IMR-90 (cell line): ENCODE results near the gene ITPKC. TPM values are rescaled to one million over a fixed set of nuclear protein-coding genes. Genes with fewer than 3 reads are reported as not detected.

ENCODE experiments used
- ATAC-seq: fragments of 200-7000 bp; cut with Tn5 transposase; 2 replicates; pipeline ENCODE4 v1.9.1; 2020; ENCODE audit warnings: low read depth, mild to moderate bottlenecking, moderate library complexity
- BruUV-seq: library from RNA; stranded (reverse); fragments of 400-500 nt; replicated peaks from 2 replicates; lab custom pipeline; 2021; lab: Mats Ljungman, UMichigan
- CTCF ChIA-PET: fragments of 300-600 bp; formaldehyde crosslinking; extraction: SDS; loops from one replicate; lab custom pipeline; 2021; ENCODE audit warnings: antibody characterized with exemption; lab: Yijun Ruan, JAX
- POLR2A ChIA-PET: fragments of 300-600 bp; sonication (Branson Sonifier 250); formaldehyde crosslinking; loops from one replicate; lab custom pipeline; 2022; ENCODE audit warnings: antibody characterized with exemption; ENCODE audit not compliant: unreplicated experiment; lab: Charles Lee
- DNase-seq: peaks from one replicate; pipeline ENCODE4 v3.0.0; 2013
- H2AFZ ChIP-seq: replicated peaks from 2 replicates; pipeline ENCODE3; 2013; ENCODE audit warnings: low read length, mild to moderate bottlenecking; ENCODE audit not compliant: poor library complexity
- H2AK5ac ChIP-seq: 2 replicates; pipeline ENCODE4 v1.6.1; 2013; ENCODE audit warnings: low read depth, low read length, inconsistent platforms
- H2AK9ac ChIP-seq: replicated peaks from 2 replicates; pipeline ENCODE3; 2013; ENCODE audit warnings: mild to moderate bottlenecking, low read depth, low read length, moderate library complexity; ENCODE audit not compliant: poor library complexity
- H2BK120ac ChIP-seq: 2 replicates; pipeline ENCODE4 v1.6.1; 2013; ENCODE audit warnings: low read depth, low read length, inconsistent platforms
- H2BK15ac ChIP-seq: 3 replicates; pipeline ENCODE4 v1.6.1; 2013; ENCODE audit warnings: low read depth, low read length, inconsistent platforms
- H2BK20ac ChIP-seq: 2 replicates; pipeline ENCODE4 v1.6.1; 2013; ENCODE audit warnings: low read depth, mild to moderate bottlenecking, inconsistent platforms, low read length, moderate library complexity
- H2BK5ac ChIP-seq: 2 replicates; pipeline ENCODE4 v1.6.1; 2013; ENCODE audit warnings: mild to moderate bottlenecking, low read depth, low read length, inconsistent platforms; ENCODE audit not compliant: poor library complexity, severe bottlenecking
- H3K14ac ChIP-seq: replicated peaks from 2 replicates; pipeline ENCODE4 v1.6.1; 2013; ENCODE audit warnings: low read depth, low read length, inconsistent platforms
- H3K18ac ChIP-seq: 2 replicates; pipeline ENCODE4 v1.6.1; 2013; ENCODE audit warnings: low read depth, low read length, control low read depth
- H3K23ac ChIP-seq: 2 replicates; pipeline ENCODE4 v1.6.1; 2013; ENCODE audit warnings: low read depth, low read length, inconsistent platforms
- H3K27ac ChIP-seq: 2 replicates; pipeline ENCODE4 v1.5.1; 2013; ENCODE audit warnings: mild to moderate bottlenecking, control low read depth, low read length; ENCODE audit not compliant: insufficient read depth
- H3K27me3 ChIP-seq: 2 replicates; pipeline ENCODE4 v1.6.1; 2013; ENCODE audit warnings: low read length; ENCODE audit not compliant: control insufficient read depth, insufficient read depth
- H3K36me3 ChIP-seq: 2 replicates; pipeline ENCODE4 v1.6.1; 2013; ENCODE audit warnings: low read length, mixed read lengths; ENCODE audit not compliant: control insufficient read depth, insufficient read depth
- H3K4ac ChIP-seq: 2 replicates; pipeline ENCODE4 v1.6.1; 2013; ENCODE audit warnings: low read depth, low read length, inconsistent platforms
- H3K4me1 ChIP-seq: 2 replicates; pipeline ENCODE4 v1.6.1; 2013; ENCODE audit warnings: low read length, mixed read lengths; ENCODE audit not compliant: control insufficient read depth, insufficient read depth
- H3K4me2 ChIP-seq: 2 replicates; pipeline ENCODE4 v1.6.1; 2013; ENCODE audit warnings: low read depth, mild to moderate bottlenecking, control low read depth, low read length, moderate library complexity
- H3K4me3 ChIP-seq: 2 replicates; pipeline ENCODE4 v1.5.1; 2013; ENCODE audit warnings: low read depth, mild to moderate bottlenecking, control low read depth, low read length, moderate library complexity; ENCODE audit not compliant: insufficient read depth
- H3K56ac ChIP-seq: 2 replicates; pipeline ENCODE4 v1.6.1; 2013; ENCODE audit warnings: low read length, inconsistent platforms; ENCODE audit not compliant: insufficient read depth; ENCODE audit errors: extremely low read depth
- H3K79me1 ChIP-seq, 2 experiments: 2 replicates each; pipeline ENCODE4 v1.6.1; 2013; ENCODE audit warnings: low read length in 2 of 2, inconsistent platforms in 1 of 2, low read depth in 1 of 2
- H3K9ac ChIP-seq: 2 replicates; pipeline ENCODE4 v1.6.1; 2013; ENCODE audit warnings: low read depth, low read length, control low read depth
- H3K9me1 ChIP-seq: 2 replicates; pipeline ENCODE4 v1.6.1; 2013; ENCODE audit warnings: low read length, inconsistent platforms; ENCODE audit not compliant: insufficient read depth
- H3K9me3 ChIP-seq: 2 replicates; pipeline ENCODE4 v1.6.1; 2013; ENCODE audit warnings: low read length; ENCODE audit not compliant: control insufficient read depth, insufficient read depth
- H4K20me1 ChIP-seq: 2 replicates; pipeline ENCODE4 v1.6.1; 2013; ENCODE audit warnings: low read length, inconsistent platforms; ENCODE audit not compliant: insufficient read depth
- H4K5ac ChIP-seq: 2 replicates; pipeline ENCODE4 v1.6.1; 2013; ENCODE audit warnings: mild to moderate bottlenecking, low read depth, low read length, control low read depth
- H4K8ac ChIP-seq, 2 experiments: 2 replicates each; pipeline ENCODE4 v1.6.1; 2013; ENCODE audit warnings: low read depth in 2 of 2, low read length in 2 of 2, control low read depth in 1 of 2, inconsistent platforms in 1 of 2
- H4K91ac ChIP-seq: 2 replicates; pipeline ENCODE4 v1.6.1; 2013; ENCODE audit warnings: low read depth, low read length, inconsistent platforms; ENCODE audit not compliant: insufficient read depth
- BHLHE40 ChIP-seq: fragments of 150-350 bp; IDR thresholded peaks from 2 replicates; pipeline ENCODE4 v1.6.1; 2016; ENCODE audit warnings: mild to moderate bottlenecking, low read depth, low read length
- CEBPB ChIP-seq: IDR thresholded peaks from 2 replicates; pipeline ENCODE4 v1.6.1; 2012; ENCODE audit warnings: low read depth, low read length, improper control_type of control experiment
- CTCF ChIP-seq: conservative IDR thresholded peaks from 2 replicates; pipeline ENCODE4 v1.5.1; 2012; ENCODE audit warnings: mild to moderate bottlenecking, low read depth, low read length, improper control_type of control experiment
- FOS ChIP-seq: fragments of 150-350 bp; IDR thresholded peaks from 2 replicates; pipeline ENCODE4 v1.6.1; 2016; ENCODE audit warnings: low read depth, low read length
- MAFK ChIP-seq: IDR thresholded peaks from 2 replicates; pipeline ENCODE4 v1.6.1; 2012; ENCODE audit warnings: low read depth, low read length, improper control_type of control experiment
- MAZ ChIP-seq: IDR thresholded peaks from 2 replicates; pipeline ENCODE4 v1.6.1; 2012; ENCODE audit warnings: low read depth, mild to moderate bottlenecking, low read length, improper control_type of control experiment, moderate library complexity, borderline replicate concordance
- MXI1 ChIP-seq: IDR thresholded peaks from 2 replicates; pipeline ENCODE4 v1.6.1; 2012; ENCODE audit warnings: low read depth, mild to moderate bottlenecking, low read length, moderate library complexity, borderline replicate concordance
- NFE2L2 ChIP-seq: fragments of 150-350 bp; IDR thresholded peaks from 2 replicates; pipeline ENCODE4 v1.6.1; 2016; ENCODE audit warnings: low read depth, mild to moderate bottlenecking, low read length
- RCOR1 ChIP-seq: IDR thresholded peaks from 2 replicates; pipeline ENCODE4 v1.6.1; 2012; ENCODE audit warnings: mild to moderate bottlenecking, low read length, improper control_type of control experiment; ENCODE audit not compliant: insufficient replicate concordance
- RFX5 ChIP-seq: IDR thresholded peaks from 2 replicates; pipeline ENCODE4 v1.8.0; 2012; ENCODE audit warnings: low read depth, mild to moderate bottlenecking, low read length, moderate library complexity
- SMC3 ChIP-seq: fragments of 150-350 bp; IDR thresholded peaks from 2 replicates; pipeline ENCODE4 v1.6.1; 2016; ENCODE audit warnings: low read depth, mild to moderate bottlenecking, antibody characterized with exemption, low read length, moderate library complexity
- WGBS, 2 experiments: methylation state at CpG; one replicate each; pipeline versions ENCODE4 v1.1.5 to v1.1.7; 2013; ENCODE audit warnings: missing lambda C conversion rate in 2 of 2; ENCODE audit not compliant: insufficient read length in 1 of 2; ENCODE audit errors: extremely low coverage in 2 of 2; 5-methylcytosine and 5-hydroxymethylcytosine counted together
- dilution Hi-C: fragments of 300-500 bp; cut with HindIII; formaldehyde crosslinking; loops from one replicate; pipeline ENCODE4 v1.14.3; 2018; ENCODE audit warnings: low sequenced_read_pairs; ENCODE audit not compliant: unreplicated experiment
- in situ Hi-C: fragments of 300-500 bp; cut with MboI; formaldehyde crosslinking; loops from 3 replicates; pipeline ENCODE4 v1.14.3; 2019; ENCODE audit warnings: low sequenced_read_pairs, inconsistent platforms, mixed read lengths
- intact Hi-C: fragments of 100-400 bp; cut with micrococcal nuclease; formaldehyde crosslinking; loops from 2 replicates; pipeline ENCODE4 v1.10.0; 2022
- polyA plus RNA-seq, 3 experiments: library from polyadenylated mRNA; depleted of rRNA; stranded (reverse); fragments of >200 nt; gene quantifications; 2 replicates each; pipeline ENCODE4 v1.2.3, GENCODE V29; 2012; ENCODE audit warnings: low replicate concordance in 1 of 3
- total RNA-seq: library from RNA; depleted of rRNA; stranded (reverse); fragments of >200 nt; gene quantifications from 2 replicates; pipeline ENCODE4 v1.2.3, GENCODE V29; 2012

Gene ITPKC
- total and polyA plus RNA-seq, 2 of the 4 experiments (the other 2 are of a cell fraction) = 7.7 to 9.4 TPM

- Histone ChIP-seq H3K4me2 (peak overlapping the region; percentile 91), H4K5ac (peak overlapping the region; percentile 70), H3K27me3 (no peaks in the 10 kb centered on the region), H3K9me3 (no peaks in the 10 kb centered on the region), H2AK9ac (peak overlapping the region; percentile 90), H3K79me1 (peaks cover 14 to 47% of the 10 kb centered on the region in 2 experiments; a peak in 3 of 4 replicates), H2AFZ (peak overlapping the region; percentile 90), H4K8ac (peak overlapping the region; percentile 81 to 98), H3K9ac (peak overlapping the region; percentile 68), H2AK5ac (peak overlapping the region; percentile 99), H3K9me1 (0 out of 2 replicates have a peak, but pooled peaks cover 2% of the 10 kb centered on the region), H2BK5ac (peak overlapping the region; percentile 93), H2BK120ac (peak overlapping the region; percentile 93), H2BK20ac (peak overlapping the region; percentile 94), H4K91ac (peak overlapping the region; percentile 89), H3K4ac (peak overlapping the region; percentile 99), H3K4me1 (peaks cover 6% of the 10 kb centered on the region), H4K20me1 (peaks cover 11% of the 10 kb centered on the region; the same call in 1 of the 2 replicates), H3K18ac (peak overlapping the region; percentile 69), H3K4me3 (peak overlapping the region; percentile 65), H3K56ac (peak overlapping the region; percentile 90), H3K23ac (peak overlapping the region; percentile 94), H2BK15ac (peak overlapping the region; percentile 68; the same call in 2 of the 3 replicates), H3K36me3 (peaks cover 8% of the 10 kb centered on the region; the same call in 1 of the 2 replicates), H3K14ac (peak overlapping the region; percentile 91), H3K27ac (peak overlapping the region; percentile 92)
- intact Hi-C loops = loop anchor here (2.0 to 5.0 kb wide), 3 partner anchors 24 to 83 kb away; partner anchors contain the start of genes EGLN2 and NUMBL
- no TSS peak for BruUV-seq
- DNase-seq = peak; percentile 89
- TF ChIP-seq FOS (no peak), RFX5 (no peak), MAZ (peak; percentile 61; the same call in 1 of the 2 replicates), CEBPB (0 out of 2 replicates have a peak, but pooled peaks have one; percentile 27), NFE2L2 (no peak), BHLHE40 (no peak), MAFK (no peak), MXI1 (no peak), CTCF (0 out of 2 replicates have a peak, but pooled peaks have one; percentile 12), SMC3 (no peak), RCOR1 (no peak)
- dilution Hi-C loops = no loop called here
- 4% methylated on average over 16 of the region's 31 CpGs; no CpG with 5 or more reads in 1 of the 2 experiments for WGBS, 2 experiments
- ATAC-seq = peak; percentile 55
- in situ Hi-C loops = no loop called here
- POLR2A ChIA-PET = no interaction called here
- CTCF ChIA-PET = no interaction called here
Measured at GRCh38 chr19:40714441-40715299, 2.2 kb upstream of the ITPKC start.
